HUDEP-2 (cell line): ENCODE data around the gene TRIP12.
"Not testable (repeated sequence)": the region's sequence is repeated elsewhere in the genome, so short reads cannot be mapped to it uniquely, and the experiment has no call there.

Source experiments
- DNase-seq, 76 experiments: peaks; one replicate each; lab custom pipeline; 2025; ENCODE audit not compliant: unreplicated experiment in 76 of 76; lab: John Stamatoyannopoulos, UW

Gene TRIP12

DNA sequence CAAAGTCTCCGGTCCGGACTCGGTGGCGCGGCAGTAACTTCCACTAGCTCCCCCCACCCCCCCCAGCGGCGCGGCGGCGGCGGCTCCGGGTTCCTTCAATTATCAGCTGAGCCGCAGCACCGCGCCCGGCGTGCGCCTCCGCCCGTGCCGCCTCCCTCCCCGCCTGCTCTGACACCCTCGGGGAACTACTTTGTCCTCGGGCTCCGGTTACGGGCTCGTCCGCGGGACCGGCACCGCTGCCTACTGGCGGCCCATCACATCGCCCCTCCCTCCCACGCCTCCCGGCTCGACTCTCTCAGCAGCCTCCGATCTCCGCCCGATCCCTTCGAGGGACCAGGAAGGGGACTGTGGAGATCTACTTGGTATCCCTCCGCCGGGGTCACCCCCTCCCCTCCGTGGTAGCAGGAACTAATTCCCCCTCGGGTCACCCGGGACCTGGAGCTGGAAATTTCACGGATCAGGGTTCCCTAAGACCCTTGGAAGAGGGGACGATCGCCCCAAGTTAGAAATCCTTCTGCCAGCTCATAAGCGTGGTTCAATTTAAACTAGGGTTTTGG is at the start of gene TRIP12:
TSS of gene TRIP12 (minus strand) at position 118 of the 557 bp plus-strand sequence. CDS start 41,930 bp downstream, outside the sequence.
- peak; percentile 46 to 98 (median 86) for DNase-seq

DNA sequence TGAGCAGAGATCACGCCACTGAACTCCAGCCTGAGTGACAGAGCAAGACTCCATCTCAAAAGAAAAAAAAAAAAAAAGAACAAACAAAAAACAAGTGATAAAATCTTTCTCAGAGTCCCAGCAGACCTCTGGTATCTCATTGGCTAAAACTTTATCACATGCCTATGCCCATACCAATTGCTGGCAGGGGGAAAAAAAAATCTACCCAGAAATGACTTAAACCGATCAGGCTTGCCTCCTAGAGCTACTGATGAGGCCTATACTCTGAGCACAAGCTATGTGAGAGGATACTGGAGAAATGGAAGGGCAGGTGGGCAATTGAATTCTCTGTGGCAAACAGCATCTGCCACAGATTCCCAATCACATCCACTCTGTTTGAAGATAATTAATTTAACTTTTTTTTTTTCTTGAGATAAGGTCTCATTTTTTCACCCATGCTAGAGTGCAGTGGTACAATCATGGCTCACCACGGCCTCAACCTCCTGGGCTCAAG is 49.5 kb upstream of the TRIP12 start:
- no peak for DNase-seq

DNA sequence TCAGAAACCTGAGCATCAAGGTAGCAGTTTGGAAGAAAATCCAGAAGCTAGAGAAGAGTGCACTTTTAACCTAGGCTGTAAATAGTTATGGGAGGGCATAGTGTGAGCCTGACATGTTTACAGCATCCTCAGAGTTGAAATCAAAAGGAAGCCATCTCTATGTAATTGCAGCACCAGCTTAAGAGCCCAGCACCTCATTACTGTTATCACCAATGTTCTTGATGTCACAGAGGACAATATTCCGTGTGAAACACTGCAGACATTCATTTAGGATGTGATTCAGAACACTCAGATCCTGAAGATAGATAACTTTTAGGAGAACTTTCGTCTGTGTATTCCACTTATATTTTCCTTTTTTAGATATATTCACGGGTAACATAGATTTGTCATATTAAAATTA is 48.6 kb upstream of the TRIP12 start:
- DNase-seq, result no peak

DNA sequence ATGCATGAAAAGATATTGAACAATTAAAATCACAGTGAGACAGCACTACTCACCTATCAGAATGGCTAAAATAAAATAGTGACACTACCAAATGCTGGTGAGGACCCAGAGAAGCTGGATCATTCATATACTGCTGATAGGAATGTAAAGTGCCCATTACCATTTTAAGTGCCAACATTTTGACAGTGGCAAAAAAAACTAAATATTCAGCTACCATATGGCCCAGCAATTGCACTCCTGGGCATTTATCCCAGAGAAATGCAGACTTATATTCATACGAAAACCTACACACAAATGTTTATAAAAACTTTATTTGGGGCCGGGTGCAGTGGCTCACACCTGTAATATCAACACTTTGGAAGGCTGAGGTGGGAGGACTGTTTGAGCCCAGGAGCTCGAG is 48.1 kb upstream of the TRIP12 start:
- DNase-seq, result no peak

DNA sequence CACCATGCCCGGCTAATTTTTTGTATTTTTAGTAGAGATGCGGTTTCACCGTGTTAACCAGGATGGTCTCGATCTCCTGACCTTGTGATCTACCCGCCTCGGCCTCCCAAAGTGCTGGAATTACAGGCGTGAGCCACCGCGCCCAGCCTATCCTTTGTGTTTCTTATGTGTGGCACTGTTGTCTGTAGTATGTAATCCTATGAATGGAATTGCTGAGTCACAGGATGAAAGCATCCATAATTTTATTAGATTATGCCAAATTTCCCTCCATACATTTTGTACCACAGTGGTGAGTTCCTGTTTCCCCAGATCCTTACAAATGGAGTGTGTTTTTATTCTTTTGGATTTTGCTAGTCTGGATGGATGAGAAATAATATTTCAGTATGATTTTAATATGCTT is 41.8 kb upstream of the TRIP12 start:
- DNase-seq, result not testable (repeated sequence)

DNA sequence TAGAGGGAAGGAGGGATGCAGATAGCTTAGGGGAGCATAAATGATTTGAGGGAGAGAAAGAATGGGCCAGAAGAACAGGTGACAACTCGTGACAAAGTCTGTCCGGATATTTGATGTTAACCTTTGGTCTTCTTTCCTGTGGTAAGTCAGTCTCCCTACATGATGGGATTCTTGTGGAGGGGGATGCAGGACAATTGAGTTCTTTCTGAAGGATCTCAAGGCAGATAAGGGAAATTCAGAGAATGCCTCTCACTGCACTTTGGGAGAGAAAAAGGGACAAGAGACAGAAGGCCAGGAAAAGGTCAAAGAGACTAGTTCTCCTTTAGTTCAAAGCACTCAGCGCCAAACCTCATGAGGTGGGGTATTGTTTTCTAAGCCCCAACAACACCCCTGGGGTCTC is 34.7 kb upstream of the TRIP12 start:
- DNase-seq, result no peak

DNA sequence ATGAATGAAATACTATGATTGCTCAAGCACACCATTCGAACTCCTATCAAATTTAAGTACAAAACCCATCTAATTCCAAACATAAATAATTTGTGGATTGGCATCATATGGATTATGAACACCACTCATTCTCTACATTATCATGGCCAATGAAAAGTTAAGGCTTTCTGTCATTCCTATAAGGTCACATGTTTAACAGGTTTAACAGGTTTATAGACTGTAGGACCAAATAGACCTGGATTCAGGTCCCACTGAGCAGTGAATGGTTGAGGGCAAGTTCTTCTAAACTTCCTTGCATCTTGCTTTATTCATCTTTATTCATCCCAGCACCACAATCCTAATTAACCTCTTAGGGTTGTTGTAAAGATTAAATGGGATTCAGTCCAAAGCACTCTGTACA is 33.9 kb upstream of the TRIP12 start:
- DNase-seq, result no peak

DNA sequence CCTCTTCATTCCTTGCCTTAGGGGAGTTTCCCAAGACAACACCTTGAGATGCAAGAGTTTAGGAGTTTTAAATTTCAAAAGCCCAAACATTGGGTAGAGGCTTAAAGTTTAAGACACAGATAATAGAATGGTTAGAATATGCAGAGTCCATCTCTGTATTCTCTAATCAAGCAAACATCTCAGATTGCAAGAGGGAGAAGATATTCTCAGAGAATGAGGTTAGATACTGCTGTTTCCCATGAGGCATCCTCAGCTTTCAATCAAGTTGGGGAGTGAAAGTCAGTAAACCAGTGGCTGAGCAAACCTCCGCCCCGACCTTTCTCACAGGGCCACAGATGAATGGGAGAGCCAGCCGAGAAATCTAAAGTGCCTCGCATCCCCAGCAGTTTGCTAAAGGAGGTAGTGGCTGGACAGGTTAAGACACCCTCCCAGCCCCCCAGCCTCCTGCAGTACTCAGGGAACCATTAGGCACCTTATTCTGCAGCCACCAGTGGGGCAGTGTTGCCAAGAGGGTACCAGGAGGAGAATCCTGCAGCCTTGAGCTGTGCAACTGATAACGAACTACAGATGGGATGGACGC is 30.5 kb upstream of the TRIP12 start:
- no peak for DNase-seq

DNA sequence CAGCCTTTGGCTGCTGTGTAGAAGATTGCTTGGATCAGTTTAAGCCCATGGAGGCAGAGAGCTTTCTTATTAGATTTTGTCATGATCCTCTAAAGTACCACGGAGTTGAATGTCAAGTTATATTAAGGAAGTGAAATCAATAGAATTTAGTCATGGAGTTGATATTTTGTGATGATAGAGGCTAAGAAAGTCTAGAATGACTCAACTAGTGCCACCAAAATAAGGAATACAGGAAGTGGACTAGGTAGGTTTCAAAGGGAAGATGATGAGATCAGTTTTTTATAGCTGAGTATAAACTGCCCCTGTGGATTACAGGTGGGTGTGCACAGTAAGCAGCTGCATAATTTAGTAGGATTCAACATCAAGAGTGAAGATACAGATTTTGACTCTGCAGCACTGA is 25.7 kb upstream of the TRIP12 start:
- DNase-seq, result no peak

DNA sequence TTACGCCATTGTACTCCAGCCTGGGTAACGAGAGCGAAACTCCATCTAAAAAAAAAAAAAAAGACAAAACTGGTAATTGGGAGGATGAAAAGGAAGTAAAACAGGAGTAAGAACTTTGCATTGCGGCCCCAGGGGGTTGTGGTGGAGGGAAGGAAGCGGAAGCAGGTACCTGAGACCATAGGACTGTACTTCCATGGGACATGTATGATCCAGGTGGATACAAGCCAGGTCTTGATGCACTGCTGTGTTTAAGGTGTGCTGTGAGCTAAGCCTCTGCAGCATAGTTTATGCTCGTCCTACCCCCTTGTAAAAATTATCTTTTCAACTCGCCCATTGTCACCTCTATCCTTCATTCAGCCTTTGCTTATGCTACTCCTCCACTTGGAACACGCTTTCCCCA is 24.2 kb upstream of the TRIP12 start:
- no peak for DNase-seq

DNA sequence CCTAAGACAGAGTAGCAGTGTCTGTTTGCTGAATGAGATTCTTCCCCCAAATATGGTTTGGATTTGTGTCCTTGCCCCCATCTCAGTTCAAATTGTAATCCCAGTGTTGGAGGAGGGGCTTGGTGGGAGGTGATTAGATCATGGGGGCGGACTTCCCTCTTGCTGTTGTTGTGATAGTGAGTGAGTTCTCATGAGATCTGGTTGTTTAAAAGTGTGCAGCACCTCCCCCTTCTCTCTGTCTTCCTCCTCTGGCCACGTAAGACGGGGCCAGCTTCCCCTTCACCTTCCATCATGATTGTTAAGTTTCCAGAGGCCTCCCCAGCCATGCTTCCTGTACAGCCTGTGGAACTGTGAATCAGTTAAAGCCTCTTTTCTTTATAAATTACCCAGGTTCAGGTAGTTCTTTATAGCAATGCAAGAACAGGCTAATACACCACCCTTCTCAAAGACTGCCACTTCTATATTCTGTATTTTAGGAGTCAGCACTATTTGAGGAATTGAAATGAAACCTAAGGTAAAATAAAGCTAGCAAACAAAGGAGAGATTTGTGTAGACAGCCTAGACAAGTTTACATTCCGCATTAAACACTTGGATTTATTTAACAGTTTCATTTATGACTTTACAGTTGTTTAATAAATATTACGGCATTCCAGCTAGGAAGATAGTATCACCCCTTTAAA is 22.1 kb upstream of the TRIP12 start:
- no peak for DNase-seq

DNA sequence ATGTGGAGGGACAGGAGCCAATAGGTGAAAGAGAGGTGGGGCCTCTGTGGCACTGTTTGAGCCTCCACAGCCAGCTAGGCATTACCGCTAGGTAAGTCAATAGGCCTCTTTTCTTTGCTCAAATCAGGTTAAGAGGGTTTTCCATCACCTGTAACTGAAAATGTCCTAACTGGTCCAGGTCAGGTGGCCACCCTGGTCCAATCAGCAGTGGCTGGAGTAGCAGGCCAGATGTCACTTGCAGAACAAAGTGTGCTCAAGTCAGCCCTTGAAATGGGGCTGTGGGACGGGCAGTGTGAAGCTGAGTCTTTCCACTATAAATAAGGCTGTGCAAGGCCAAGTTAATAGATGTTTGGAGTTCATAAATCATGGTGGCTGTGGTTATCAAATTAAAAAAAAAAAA is 21.4 kb upstream of the TRIP12 start:
- DNase-seq, result no peak

DNA sequence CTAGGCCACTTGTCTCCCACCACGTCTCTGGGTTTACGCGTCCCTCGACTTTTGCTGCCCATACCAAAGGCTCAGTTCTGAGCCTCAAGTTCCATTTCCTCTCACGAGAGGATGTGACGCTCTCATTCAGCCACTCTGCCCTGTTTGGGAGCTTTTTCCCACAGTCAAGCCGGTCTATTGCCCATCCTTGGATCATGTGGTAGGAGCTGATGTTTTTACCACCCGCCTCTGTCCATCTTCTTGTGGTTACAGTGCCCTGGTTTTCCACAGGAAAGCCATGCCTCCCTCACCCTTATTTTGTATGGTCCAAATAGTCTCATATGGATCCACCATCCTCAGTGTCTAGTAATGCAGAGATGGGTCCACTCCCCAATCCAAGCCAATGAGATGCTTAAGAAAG is 20.9 kb upstream of the TRIP12 start:
- no peak for DNase-seq

DNA sequence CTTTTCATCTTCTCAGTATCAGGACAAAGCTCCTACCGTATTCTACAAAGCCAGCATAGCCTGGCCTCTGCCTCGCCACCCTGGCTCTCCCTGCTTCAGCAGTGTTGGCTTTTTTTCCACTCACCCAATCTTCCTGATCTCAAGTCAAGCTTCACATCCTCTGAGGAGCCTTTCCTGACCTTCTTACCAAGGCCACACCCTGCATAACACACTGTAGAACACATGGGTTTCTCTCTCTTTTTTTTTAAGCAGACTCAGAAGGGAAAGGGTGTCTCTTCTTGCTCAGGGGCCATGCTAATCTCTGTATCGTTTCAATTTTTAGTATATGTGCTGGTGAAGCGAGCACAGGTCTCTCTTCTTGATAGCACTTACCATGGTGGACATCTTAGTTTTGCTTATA is 15.7 kb upstream of the TRIP12 start:
- no peak for DNase-seq

DNA sequence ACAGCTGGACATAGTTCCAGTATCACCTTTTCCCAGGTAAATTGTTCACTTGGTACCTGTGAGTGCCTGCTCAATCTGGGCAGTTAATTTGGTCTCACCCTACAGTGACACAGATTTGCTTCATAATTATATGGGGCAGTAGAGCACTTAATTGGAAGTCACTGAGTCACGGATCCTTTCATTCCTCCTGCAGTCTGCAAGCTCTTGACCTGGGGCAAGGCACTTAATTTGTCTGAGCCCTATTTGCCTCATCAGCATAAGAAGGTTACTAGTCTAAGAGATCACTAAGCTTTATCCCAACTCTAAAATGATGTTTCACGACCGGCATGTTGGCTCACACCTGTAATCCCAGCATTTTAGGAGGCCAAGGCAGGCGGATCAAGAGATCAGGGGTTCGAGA is 9.4 kb upstream of the TRIP12 start:
- DNase-seq, result no peak

DNA sequence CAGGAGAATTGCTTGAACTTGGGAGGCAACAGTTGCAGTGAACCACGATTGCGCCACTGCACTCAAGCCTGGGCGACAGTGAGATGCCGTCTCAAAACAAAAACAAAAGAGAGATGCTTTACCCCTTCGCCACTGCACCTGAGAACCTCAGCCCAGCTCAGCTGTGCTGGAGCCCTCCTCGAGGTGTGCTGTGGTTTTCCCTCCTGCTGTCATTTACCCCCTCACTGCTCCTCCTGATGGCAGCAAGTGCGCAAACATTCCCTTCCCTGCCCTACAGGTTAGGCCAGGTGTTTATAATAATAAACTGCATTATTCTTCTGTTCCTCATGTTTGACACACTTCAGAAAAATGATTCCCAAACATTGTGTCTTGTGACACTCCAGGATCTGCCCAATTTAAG is 8.8 kb upstream of the TRIP12 start:
- no peak for DNase-seq

DNA sequence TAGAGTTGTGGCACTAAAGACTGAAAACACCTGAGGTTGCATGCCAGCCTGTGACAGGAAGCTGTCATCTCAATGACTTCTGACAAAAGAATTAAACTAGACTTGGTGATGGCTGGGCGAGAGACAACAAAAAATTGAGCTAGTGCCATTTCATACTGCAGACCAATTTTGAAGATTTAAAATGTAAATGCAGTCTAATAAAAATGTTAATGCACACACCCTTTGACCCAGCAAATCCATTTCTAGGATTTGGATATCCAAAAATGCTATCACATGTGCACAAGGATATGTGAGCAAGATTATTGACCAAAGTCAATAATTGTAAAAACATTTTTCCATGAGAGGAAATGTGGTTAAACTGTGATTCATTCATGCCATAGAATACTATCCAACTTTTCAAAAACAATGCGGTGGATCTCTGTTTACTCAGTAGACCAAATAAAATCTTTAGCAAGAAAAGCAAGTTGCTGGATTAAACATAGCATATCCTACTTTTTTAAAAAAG is 6.1 kb upstream of the TRIP12 start:
- no peak for DNase-seq

DNA sequence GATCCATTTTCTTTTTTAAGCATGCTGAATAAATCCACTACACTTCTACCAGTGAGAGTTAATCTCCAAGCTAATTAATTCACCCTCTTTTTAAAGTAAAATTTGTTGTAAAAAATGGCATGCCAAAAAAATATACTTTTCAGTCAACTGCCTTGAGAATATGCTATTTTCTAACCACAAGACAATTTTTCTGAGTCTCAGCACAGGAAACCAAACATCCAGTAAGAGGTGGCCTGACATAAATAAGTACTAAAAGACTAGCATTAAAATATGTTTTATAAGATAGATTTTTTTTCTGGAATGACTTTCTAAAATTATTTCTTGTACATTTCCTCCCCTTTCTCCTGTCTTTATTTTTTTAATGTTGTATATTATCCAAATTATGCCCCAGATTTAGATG is 3.4 kb upstream of the TRIP12 start:
- DNase-seq, result no peak

DNA sequence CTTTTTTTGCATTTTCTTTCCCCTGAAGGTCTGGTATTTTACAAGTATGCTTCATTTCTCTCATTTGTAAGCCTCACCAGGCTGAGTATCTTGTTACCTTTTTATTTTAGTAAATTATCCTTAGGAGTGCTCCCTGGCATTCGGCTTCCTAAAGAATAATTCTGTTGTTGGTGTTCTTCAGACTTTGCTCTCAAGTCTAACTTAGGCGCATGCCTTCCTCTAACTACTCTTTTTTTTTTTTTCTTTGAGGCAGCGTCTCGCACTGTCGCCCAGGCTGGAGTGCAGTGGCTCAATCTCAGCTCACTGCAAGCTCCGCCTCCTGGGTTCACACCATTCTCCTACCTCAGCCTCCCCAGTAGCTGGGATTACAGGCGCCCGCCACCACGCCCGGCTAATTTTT is 2.7 kb upstream of the TRIP12 start:
- not testable (repeated sequence) for DNase-seq

DNA sequence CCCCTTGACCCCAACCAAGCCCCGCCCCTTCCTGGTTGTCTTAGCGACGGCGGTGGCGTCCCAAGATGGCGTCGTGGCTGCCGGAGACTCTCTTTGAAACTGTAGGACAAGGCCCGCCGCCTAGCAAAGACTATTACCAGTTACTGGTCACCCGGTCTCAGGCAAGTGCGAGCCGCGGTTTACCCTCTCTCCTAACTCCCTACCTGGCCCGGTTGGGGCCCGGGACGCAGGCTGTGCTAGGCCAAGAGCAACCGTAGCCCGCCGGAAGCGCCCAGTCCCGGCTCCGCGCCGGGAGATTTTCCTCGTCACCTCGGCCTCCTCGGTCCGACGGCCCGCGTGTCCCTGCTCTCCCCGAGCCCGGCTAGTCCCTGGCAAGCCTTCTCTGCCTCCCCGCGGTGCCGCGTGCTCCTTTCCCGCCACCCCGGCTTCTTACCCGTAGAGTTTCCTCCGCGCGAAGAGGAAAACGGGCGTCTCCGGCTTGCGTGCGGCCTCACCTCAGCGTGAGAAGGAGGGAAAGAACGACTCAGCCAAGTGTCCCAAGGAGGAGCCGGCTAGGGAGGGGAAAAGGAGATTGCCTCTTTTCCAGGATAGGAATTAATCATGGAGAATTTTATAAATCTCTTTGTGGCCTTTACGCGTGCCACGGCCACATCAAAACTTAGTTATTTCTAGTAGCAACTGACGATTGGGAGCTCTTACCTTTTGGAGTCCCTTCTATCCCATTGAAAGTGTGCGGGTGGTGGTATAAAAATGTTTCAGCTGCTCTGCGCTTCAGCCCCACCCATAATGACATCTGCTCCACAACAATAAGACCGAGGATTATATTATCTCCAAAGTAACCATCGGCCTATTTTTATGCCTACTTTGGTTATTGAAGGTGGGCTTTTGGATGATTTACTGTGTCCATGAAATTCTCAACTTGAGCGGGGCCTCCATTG is 909 bp upstream of the TRIP12 start, which contains the start of gene FBXO36:
TSS of gene FBXO36 (plus strand) at position 55 of the 938 bp plus-strand sequence. CDS start at position 66, 11 bp downstream.
- DNase-seq, result peak in 61 of 76 experiments; percentile 22 to 95 (median 82)
